Measurements from ENCODE around the gene NOBOX. TPM values are rescaled to one million over a fixed set of nuclear protein-coding genes. Genes with fewer than 3 reads are reported as not detected.

The NOBOX gene
- total and polyA plus RNA-seq, 2 donors (not counting 1 experiment from before 2014, with no cell fraction given): not detected

GRCh38 chr7:144398291-144398690 is 5.2 kb downstream of the NOBOX start:
- no peaks in the 10 kb centered on the region for H3K79me2 ChIP-seq (ENCODE audit: control insufficient read depth, insufficient read depth, low read length)
- peaks cover 16% of the 10 kb centered on the region for H3K27me3 Mint-ChIP-seq
- H3K4me1 Mint-ChIP-seq: no peaks in the 10 kb centered on the region
- no peak overlapping the region for H3K27ac Mint-ChIP-seq
- H2AFZ ChIP-seq (ENCODE audit: insufficient read depth, low read depth, low read length, poor library complexity, severe bottlenecking): no peak overlapping the region
- ATAC-seq (ENCODE audit: low read depth) (no peak), DNase-seq (no peak)
- ChIA-PET POLR2A (no interaction called here), CTCF (no interaction called here)
- no peak overlapping the region for H3K9ac ChIP-seq (ENCODE audit: low read length)
- no peak overlapping the region for H3K27ac ChIP-seq (ENCODE audit: low read length in 2 of 2)
- H3K4me2 ChIP-seq (replicated peaks; ENCODE audit: low read depth, low read length, poor library complexity, severe bottlenecking): no peak overlapping the region
- H4K20me1 ChIP-seq (ENCODE audit: control insufficient read depth, insufficient read depth, low read length, poor library complexity, severe bottlenecking): no peaks in the 10 kb centered on the region
- H3K9me3 ChIP-seq (ENCODE audit: control extremely low read depth in 1 of 3, control insufficient read depth in 2 of 3, insufficient read depth in 1 of 3, low read length in 2 of 3): no peaks in the 10 kb centered on the region
- intact Hi-C loops (cut with micrococcal nuclease): no loop called here
- peaks cover 0 to 4% (median 0%) of the 10 kb centered on the region in 4 experiments for H3K27me3 ChIP-seq (replicated peaks in 1 of 4; ENCODE audit: control extremely low read depth in 1 of 4, control insufficient read depth in 3 of 4, insufficient read depth in 4 of 4, low read length in 3 of 4)
- H3K9me3 Mint-ChIP-seq (ENCODE audit: insufficient read depth): no peaks in the 10 kb centered on the region
- no peaks in the 10 kb centered on the region for H3K36me3 ChIP-seq (replicated peaks in 1 of 2; ENCODE audit: control extremely low read depth in 1 of 2, control insufficient read depth in 1 of 2, extremely low read depth in 1 of 2, insufficient read depth in 2 of 2, low read length in 1 of 2)
- peaks cover 0 to 23% of the 10 kb centered on the region in 2 donors for H3K4me1 ChIP-seq (ENCODE audit: control insufficient read depth in 2 of 2, insufficient read depth in 2 of 2, low read length in 2 of 2)
- WGBS (ENCODE audit: insufficient coverage): 88% methylated on average over 9 of the region's 9 CpGs
- TF ChIP-seq CTCF (IDR thresholded peaks at IDR 0.05) (no peak), EZH2 (IDR thresholded peaks at IDR 0.05; ENCODE audit: borderline replicate concordance, insufficient read depth, low read depth, low read length, poor library complexity, severe bottlenecking) (no peak)
- H3K4me3 ChIP-seq (ENCODE audit: control extremely low read depth in 1 of 5, extremely low read depth in 1 of 5, insufficient read depth in 1 of 5, low read depth in 2 of 5, low read length in 4 of 5): no peak overlapping the region
- H3K4me3 Mint-ChIP-seq: no peak overlapping the region

DNA sequence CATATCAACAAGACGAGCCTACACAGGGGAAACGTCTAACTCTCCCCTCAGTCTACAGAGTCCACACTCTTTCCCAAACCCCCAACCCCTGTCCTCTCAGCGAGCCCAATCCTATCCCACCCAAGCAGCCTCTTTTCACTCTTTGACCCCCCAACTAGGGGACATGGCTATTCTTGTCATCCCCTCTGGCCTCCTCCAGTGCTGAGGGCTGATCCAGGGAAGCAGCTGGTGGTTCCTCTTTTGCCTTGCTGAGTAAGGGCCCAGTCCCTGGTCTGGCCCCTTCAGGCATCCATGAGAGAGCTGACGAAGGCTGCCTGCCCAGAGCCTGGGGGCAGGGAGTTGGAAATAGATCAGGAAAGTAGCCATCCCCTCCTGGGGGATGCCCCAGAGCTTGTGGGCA is 6.4 kb downstream of the NOBOX start:
- H2AFZ ChIP-seq (ENCODE audit: insufficient read depth, low read depth, low read length, poor library complexity, severe bottlenecking): no peak overlapping the region
- no peak for ATAC-seq (ENCODE audit: low read depth)

More for the DNA sequence above, 6.4 kb downstream of the NOBOX start:
- Histone ChIP-seq H3K4me1 (ENCODE audit: control insufficient read depth in 2 of 2, insufficient read depth in 2 of 2, low read length in 2 of 2) (peaks cover under 1 to 16% of the 10 kb centered on the region in 2 donors), H3K27me3 (replicated peaks in 1 of 4; ENCODE audit: control extremely low read depth in 1 of 4, control insufficient read depth in 3 of 4, insufficient read depth in 4 of 4, low read length in 3 of 4) (peaks cover 0 to 4% (median 0%) of the 10 kb centered on the region in 4 experiments), H3K27ac (ENCODE audit: low read length in 2 of 2) (no peak overlapping the region), H3K36me3 (replicated peaks in 1 of 2; ENCODE audit: control extremely low read depth in 1 of 2, control insufficient read depth in 1 of 2, extremely low read depth in 1 of 2, insufficient read depth in 2 of 2, low read length in 1 of 2) (no peaks in the 10 kb centered on the region), H3K4me2 (replicated peaks; ENCODE audit: low read depth, low read length, poor library complexity, severe bottlenecking) (no peak overlapping the region), H3K4me3 (ENCODE audit: control extremely low read depth in 1 of 5, extremely low read depth in 1 of 5, insufficient read depth in 1 of 5, low read depth in 2 of 5, low read length in 4 of 5) (no peak overlapping the region), H3K9ac (ENCODE audit: low read length) (no peak overlapping the region), H3K9me3 (ENCODE audit: control extremely low read depth in 1 of 3, control insufficient read depth in 2 of 3, insufficient read depth in 1 of 3, low read length in 2 of 3) (no peaks in the 10 kb centered on the region), H3K79me2 (ENCODE audit: control insufficient read depth, insufficient read depth, low read length) (no peaks in the 10 kb centered on the region), H4K20me1 (ENCODE audit: control insufficient read depth, insufficient read depth, low read length, poor library complexity, severe bottlenecking) (no peaks in the 10 kb centered on the region)
- WGBS (ENCODE audit: insufficient coverage): 55% methylated on average over 4 of the region's 4 CpGs
- ChIA-PET POLR2A (no interaction called here), CTCF (no interaction called here)
- intact Hi-C loops (cut with micrococcal nuclease): no loop called here
- no peak overlapping the region for H3K4me3 Mint-ChIP-seq
- DNase-seq: no peak
- H3K9me3 Mint-ChIP-seq (ENCODE audit: insufficient read depth): no peaks in the 10 kb centered on the region
- H3K27me3 Mint-ChIP-seq: peaks cover 9% of the 10 kb centered on the region
- no peak overlapping the region for H3K27ac Mint-ChIP-seq
- no peaks in the 10 kb centered on the region for H3K4me1 Mint-ChIP-seq
- no peak for TF ChIP-seq EZH2 (IDR thresholded peaks at IDR 0.05; ENCODE audit: borderline replicate concordance, insufficient read depth, low read depth, low read length, poor library complexity, severe bottlenecking)
- no peak for TF ChIP-seq CTCF (IDR thresholded peaks at IDR 0.05)

All from B cell (primary cell).